ENCODE results near the gene ERVW-1.
"Not testable (repeated sequence)": the region's sequence is repeated elsewhere in the genome, so short reads cannot be mapped to it uniquely, and the experiment has no call there.

The ERVW-1 gene

GRCh38 chr7:92477681-92478080 is at the start of gene ERVW-1:
Gene ERVW-1, minus strand, starts transcription at chr7:92477946. Its CDS starts 7,565 bp downstream, at chr7:92470381.
- DNase-seq: not testable (repeated sequence)

- DNase-seq: no peak
Measured at GRCh38 chr7:92523110-92523509, 45.4 kb upstream of the ERVW-1 start.

GRCh38 chr7:92520024-92520423 is 42.3 kb upstream of the ERVW-1 start:
- no peak for DNase-seq

- no peak for DNase-seq
Measured at GRCh38 chr7:92517631-92518030, 39.9 kb upstream of the ERVW-1 start.

- no peak for DNase-seq
Measured at GRCh38 chr7:92513167-92513902, 35.6 kb upstream of the ERVW-1 start.

GRCh38 chr7:92508946-92509345 is 31.2 kb upstream of the ERVW-1 start:
- no peak for DNase-seq

- DNase-seq: no peak
Measured at GRCh38 chr7:92506363-92506762, 28.6 kb upstream of the ERVW-1 start.

GRCh38 chr7:92504563-92504962 is 26.8 kb upstream of the ERVW-1 start:
- DNase-seq: no peak

GRCh38 chr7:92503767-92504166 is 26.0 kb upstream of the ERVW-1 start:
- no peak for DNase-seq

- DNase-seq: no peak
Measured at GRCh38 chr7:92498557-92498956, 20.8 kb upstream of the ERVW-1 start.

GRCh38 chr7:92496876-92497275 is 19.1 kb upstream of the ERVW-1 start:
- DNase-seq: no peak

- DNase-seq: no peak
Measured at GRCh38 chr7:92489634-92490033, 11.9 kb upstream of the ERVW-1 start.

GRCh38 chr7:92487804-92488203 is 10.1 kb upstream of the ERVW-1 start:
- DNase-seq: no peak

GRCh38 chr7:92485974-92486373 is 8.2 kb upstream of the ERVW-1 start:
- no peak for DNase-seq

- no peak for DNase-seq
Measured at GRCh38 chr7:92485267-92485892, 7.6 kb upstream of the ERVW-1 start.

- DNase-seq: not testable (repeated sequence)
Measured at GRCh38 chr7:92484226-92484625, 6.5 kb upstream of the ERVW-1 start.

GRCh38 chr7:92483624-92484023 is 5.9 kb upstream of the ERVW-1 start:
- not testable (repeated sequence) for DNase-seq

- DNase-seq: not testable (repeated sequence)
Measured at GRCh38 chr7:92479146-92479545, 1.4 kb upstream of the ERVW-1 start.

- no peak for DNase-seq
Measured at GRCh38 chr7:92478711-92479110, 965 bp upstream of the ERVW-1 start.

GRCh38 chr7:92478095-92478494 is 349 bp upstream of the ERVW-1 start:
- no peak for DNase-seq

- not testable (repeated sequence) for DNase-seq
Measured at GRCh38 chr7:92475851-92476590, 1.7 kb downstream of the ERVW-1 start.

- DNase-seq: not testable (repeated sequence)
Measured at GRCh38 chr7:92475261-92475770, 2.4 kb downstream of the ERVW-1 start.

GRCh38 chr7:92473989-92474388 is 3.8 kb downstream of the ERVW-1 start:
- DNase-seq: not testable (repeated sequence)

- not testable (repeated sequence) for DNase-seq
Measured at GRCh38 chr7:92468589-92468988, 9.2 kb downstream of the ERVW-1 start.

All from retina (tissue), 1 donor.